H1 (cell line): ENCODE results near the gene PRKAA1. TPM values are rescaled to one million over a fixed set of nuclear protein-coding genes. Genes with fewer than 3 reads are reported as not detected.

Source experiments
- CEBPB ChIP-seq: IDR thresholded peaks from 2 replicates; pipeline ENCODE4 v1.6.1; 2012; ENCODE audit warnings: low read depth, low read length
- CHD7 ChIP-seq: fragments of 300-600 bp; sonication (generic); IDR thresholded peaks from 2 replicates; pipeline ENCODE4 v1.7.1; 2012; ENCODE audit warnings: low read length, moderate library complexity, mild to moderate bottlenecking, inconsistent platforms; ENCODE audit not compliant: insufficient replicate concordance
- CREB1 ChIP-seq: IDR thresholded peaks from 2 replicates; pipeline ENCODE4 v1.6.1; 2012; ENCODE audit warnings: inconsistent platforms
- CTBP2 ChIP-seq: IDR thresholded peaks from 2 replicates; pipeline ENCODE4 v1.7.0; 2011; ENCODE audit warnings: borderline replicate concordance, mild to moderate bottlenecking, moderate library complexity, mixed read lengths, low read length; ENCODE audit not compliant: insufficient read depth, insufficient read length
- EGR1 ChIP-seq: IDR thresholded peaks from 2 replicates; pipeline ENCODE4 v1.6.1; 2011; ENCODE audit warnings: low read depth, low read length, borderline replicate concordance
- EP300 ChIP-seq, 2 experiments: IDR thresholded peaks; 1 replicate in 1 of 2; 2 replicates in 1 of 2; pipeline ENCODE4 v1.6.1; 2011 to 2012; ENCODE audit warnings: low read depth in 2 of 2, low read length in 2 of 2, mild to moderate bottlenecking in 2 of 2, borderline replicate concordance in 1 of 2, inconsistent platforms in 1 of 2, moderate library complexity in 1 of 2
- FOSL1 ChIP-seq: IDR thresholded peaks from 2 replicates; pipeline ENCODE4 v1.6.1; 2011; ENCODE audit warnings: mild to moderate bottlenecking, low read depth, low read length, moderate library complexity; ENCODE audit not compliant: insufficient read depth
- JUN ChIP-seq: IDR thresholded peaks from 2 replicates; pipeline ENCODE4 v1.6.1; 2011; ENCODE audit warnings: low read depth, mild to moderate bottlenecking, improper control_type of control experiment, low read length
- POLR2AphosphoS5 ChIP-seq: IDR thresholded peaks from 2 replicates; pipeline ENCODE4 v1.6.1; 2011; ENCODE audit warnings: low read depth, low read length
- RFX5 ChIP-seq: IDR thresholded peaks from 2 replicates; pipeline ENCODE4 v1.6.1; 2011; ENCODE audit warnings: low read depth, low read length, improper control_type of control experiment, borderline replicate concordance
- SP1 ChIP-seq: IDR thresholded peaks from 2 replicates; pipeline ENCODE4 v1.6.1; 2011; ENCODE audit warnings: low read depth, low read length
- polyA plus RNA-seq, 7 experiments: library from polyadenylated mRNA; depleted of rRNA in 3 of 7; stranded (reverse) in 5 of 7; unstranded in 2 of 7; fragments of >200 nt in 5 of 7; fragments of 200-250 nt in 2 of 7; gene quantifications; 1 replicate in 5 of 7; 2 replicates in 1 of 7; 4 replicates in 1 of 7; pipeline versions ENCODE4 v1.2.1 to v1.2.3, GENCODE V29; 2011 to 2013; ENCODE audit warnings: missing spikeins in 2 of 7, mixed read lengths in 2 of 7
- total RNA-seq: library from RNA; stranded (reverse); fragmentation: NEBNext Ultra II Directional; extraction: Animal tissue kit (Norgen Biotek cat#: 25700); gene quantifications from 2 replicates; pipeline ENCODE4 v1.2.1, GENCODE V29; 2021

PRKAA1 gene
- total and polyA plus RNA-seq, 2 of the 8 experiments (the other 6 are each of a cell fraction or from before 2014, with no cell fraction given) = 10.4 to 33.1 TPM

- TF ChIP-seq CHD7 (no peak), EP300 (IDR thresholded peaks at IDR 0.05; ENCODE audit: borderline replicate concordance in 1 of 2, low read depth in 2 of 2, low read length in 2 of 2) (no peak), CREB1 (peak; percentile 92), CEBPB (no peak), CTBP2 (no peak), SP1 (peak; percentile 33; the same call in 1 of the 2 replicates), EGR1 (no peak), RFX5 (no peak), POLR2AphosphoS5 (peak; percentile 86), FOSL1 (no peak), JUN (no peak)
Measured at GRCh38 chr5:40798012-40798800, at the start of gene PRKAA1 (continued).
